ENCODE results near the gene S1PR4.
"Not testable (repeated sequence)": the region's sequence is repeated elsewhere in the genome, so short reads cannot be mapped to it uniquely, and the experiment has no call there.

S1PR4 gene

DNA sequence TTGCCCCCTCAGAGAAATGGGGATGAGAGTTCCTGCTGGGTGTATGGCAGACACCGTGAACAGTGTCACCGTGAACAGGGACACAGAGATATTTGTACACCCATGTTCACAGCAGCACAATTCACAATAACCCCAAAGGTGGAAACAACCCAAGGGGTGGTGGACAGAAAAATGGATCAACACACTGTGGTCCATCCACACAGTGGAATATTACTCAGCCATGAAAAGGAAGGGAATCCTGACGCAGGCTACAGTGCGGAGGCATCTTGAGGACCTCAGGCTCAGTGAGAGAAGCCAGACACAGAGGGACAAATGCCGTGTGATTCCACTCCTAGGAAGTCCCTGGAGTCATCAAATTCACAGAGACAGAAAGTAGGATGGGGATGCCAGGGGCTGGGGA, 38.3 kb downstream of the S1PR4 start:
- POLR2A ChIA-PET (ENCODE audit: low non-redundant PET), result no interaction called here
- TF ChIP-seq, protein P1, sequence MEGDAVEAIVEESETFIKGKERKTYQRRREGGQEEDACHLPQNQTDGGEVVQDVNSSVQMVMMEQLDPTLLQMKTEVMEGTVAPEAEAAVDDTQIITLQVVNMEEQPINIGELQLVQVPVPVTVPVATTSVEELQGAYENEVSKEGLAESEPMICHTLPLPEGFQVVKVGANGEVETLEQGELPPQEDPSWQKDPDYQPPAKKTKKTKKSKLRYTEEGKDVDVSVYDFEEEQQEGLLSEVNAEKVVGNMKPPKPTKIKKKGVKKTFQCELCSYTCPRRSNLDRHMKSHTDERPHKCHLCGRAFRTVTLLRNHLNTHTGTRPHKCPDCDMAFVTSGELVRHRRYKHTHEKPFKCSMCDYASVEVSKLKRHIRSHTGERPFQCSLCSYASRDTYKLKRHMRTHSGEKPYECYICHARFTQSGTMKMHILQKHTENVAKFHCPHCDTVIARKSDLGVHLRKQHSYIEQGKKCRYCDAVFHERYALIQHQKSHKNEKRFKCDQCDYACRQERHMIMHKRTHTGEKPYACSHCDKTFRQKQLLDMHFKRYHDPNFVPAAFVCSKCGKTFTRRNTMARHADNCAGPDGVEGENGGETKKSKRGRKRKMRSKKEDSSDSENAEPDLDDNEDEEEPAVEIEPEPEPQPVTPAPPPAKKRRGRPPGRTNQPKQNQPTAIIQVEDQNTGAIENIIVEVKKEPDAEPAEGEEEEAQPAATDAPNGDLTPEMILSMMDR (conservative IDR thresholded peaks at IDR 0.05; ENCODE audit: low read depth), result no peak
- CTCF ChIA-PET, result no interaction called here
- no peak overlapping the region for H3K27ac ChIP-seq
- DNase-seq (ENCODE audit: low spot score), result no peak

DNA sequence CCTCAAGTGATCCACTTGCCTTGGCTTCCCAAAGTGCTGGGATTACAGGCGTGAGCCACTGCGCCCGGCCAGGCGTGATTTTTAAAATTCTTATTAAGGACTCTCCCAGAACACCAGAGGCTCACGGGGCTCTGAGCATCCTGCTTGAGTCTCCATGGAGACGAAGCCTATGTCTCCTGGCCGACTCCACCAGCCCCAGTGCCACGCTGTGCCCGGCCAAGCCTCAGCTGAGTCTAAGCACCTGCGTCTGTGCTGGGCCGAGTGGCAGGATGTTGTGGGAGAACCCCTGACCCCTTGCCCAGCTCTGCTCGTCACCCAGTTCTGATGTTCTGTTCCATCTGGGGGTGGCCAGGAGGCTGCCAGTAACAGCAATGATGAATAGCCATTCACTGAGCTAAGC, 42.0 kb downstream of the S1PR4 start:
- no peak for DNase-seq (ENCODE audit: low spot score)
- ChIA-PET CTCF (interaction anchor here (0.5 kb wide), 1 partner anchor 189 kb away, joined by 3 read pairs; no protein-coding TSS in a partner anchor), POLR2A (ENCODE audit: low non-redundant PET) (no interaction called here)
- H3K27ac ChIP-seq, result no peak overlapping the region
- TF ChIP-seq, protein P1 (conservative IDR thresholded peaks at IDR 0.05; ENCODE audit: low read depth), result no peak

DNA sequence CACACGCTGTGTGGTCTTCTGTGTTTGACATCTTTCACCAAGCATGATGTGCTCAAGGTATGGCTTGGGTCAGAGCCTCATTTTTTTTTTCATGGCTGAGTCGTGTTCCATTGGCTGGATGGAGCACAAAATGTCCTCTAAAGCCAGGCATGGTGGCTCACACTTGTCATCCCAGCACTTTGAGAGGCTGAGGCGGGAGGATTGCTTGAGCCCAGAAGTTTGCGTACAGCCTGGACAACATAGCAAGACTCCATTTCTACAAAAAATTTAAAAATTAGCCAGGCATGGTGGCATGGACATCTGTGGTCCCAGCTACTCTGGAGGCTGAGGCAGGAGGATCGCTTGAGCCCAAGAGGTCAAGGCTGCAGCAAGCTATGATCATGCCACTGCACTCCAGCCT, 43.0 kb downstream of the S1PR4 start:
- CTCF ChIA-PET; H3K27ac ChIP-seq; DNase-seq (ENCODE audit: low spot score); POLR2A ChIA-PET (ENCODE audit: low non-redundant PET): not testable (repeated sequence)

DNA sequence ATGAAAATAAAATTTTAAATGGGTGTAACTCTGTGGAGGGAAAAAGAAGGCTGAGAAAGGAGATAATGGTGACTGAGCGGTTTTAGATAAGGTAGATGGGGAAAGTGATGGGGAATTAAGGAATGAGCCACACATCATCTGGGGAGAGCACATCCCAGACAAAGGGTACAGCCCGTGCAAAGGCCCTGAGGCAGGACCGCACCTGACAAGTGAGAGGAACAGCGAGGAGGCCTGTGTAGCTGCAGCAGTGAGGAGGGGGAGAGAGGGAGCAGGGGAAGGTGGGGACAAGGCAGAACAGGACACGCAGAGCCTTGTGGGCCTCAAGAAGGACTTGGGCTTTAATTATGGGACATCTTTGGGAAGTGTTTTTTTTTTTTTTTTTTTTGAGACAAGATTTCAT, 44.1 kb downstream of the S1PR4 start:
- H3K27ac ChIP-seq, result no peak overlapping the region
- ChIA-PET CTCF (interaction anchor here (0.5 kb wide), 1 partner anchor 47 kb away, joined by 4 read pairs; no protein-coding TSS in a partner anchor), POLR2A (ENCODE audit: low non-redundant PET) (no interaction called here)
- TF ChIP-seq, protein P1 (conservative IDR thresholded peaks at IDR 0.05; ENCODE audit: low read depth), result no peak
- DNase-seq (ENCODE audit: low spot score), result no peak

DNA sequence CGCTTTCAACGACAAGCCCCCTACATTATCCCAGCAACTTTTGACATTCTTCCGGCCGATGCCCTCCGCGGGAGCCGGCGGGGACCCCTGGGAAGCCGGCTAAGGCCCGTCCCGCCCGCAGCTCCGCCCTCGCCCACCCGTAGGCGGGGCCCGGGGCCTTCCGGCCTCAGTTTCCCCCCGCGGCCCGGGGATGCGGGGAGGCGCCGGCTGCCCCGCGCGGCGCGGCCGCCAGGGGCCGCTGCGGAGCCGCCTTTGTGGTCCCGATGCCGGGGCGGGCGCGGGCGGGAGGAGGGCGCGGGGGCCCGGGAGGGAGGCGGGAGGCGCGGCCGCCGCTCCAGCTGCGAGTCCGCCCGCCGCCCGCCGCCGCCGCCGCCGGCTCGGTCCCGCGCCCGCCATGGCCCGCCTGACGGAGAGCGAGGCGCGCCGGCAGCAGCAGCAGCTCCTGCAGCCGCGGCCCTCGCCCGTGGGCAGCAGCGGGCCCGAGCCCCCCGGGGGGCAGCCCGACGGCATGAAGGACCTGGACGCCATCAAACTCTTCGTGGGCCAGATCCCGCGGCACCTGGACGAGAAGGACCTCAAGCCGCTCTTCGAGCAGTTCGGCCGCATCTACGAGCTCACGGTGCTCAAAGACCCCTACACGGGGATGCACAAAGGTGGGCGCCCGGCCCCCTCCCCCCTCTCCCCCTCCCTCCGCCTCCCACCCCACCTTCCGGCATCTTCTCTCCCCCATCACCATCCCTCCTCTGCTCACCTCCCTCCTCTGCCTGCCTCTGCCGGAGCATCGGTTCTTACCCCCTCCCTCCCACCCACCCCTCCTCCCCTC, 46.0 kb downstream of the S1PR4 start, which contains the start of gene CELF5:
Gene CELF5, plus strand, starts transcription at position 316 of the 823 bp plus-strand sequence. Its CDS starts 79 bp downstream, at position 395.
- peak; percentile 65 for DNase-seq (ENCODE audit: low spot score)
- H3K27ac ChIP-seq, result no peak within 1 kb of the TSS
- TF ChIP-seq, protein P1 (conservative IDR thresholded peaks at IDR 0.05; ENCODE audit: low read depth), result peak; percentile 90
- CTCF ChIA-PET, result interaction anchor here (0.7 to 1.2 kb wide), 4 partner anchors 9 to 80 kb away, joined by 3 read pairs; no protein-coding TSS in a partner anchor
- POLR2A ChIA-PET (ENCODE audit: low non-redundant PET), result no interaction called here

DNA sequence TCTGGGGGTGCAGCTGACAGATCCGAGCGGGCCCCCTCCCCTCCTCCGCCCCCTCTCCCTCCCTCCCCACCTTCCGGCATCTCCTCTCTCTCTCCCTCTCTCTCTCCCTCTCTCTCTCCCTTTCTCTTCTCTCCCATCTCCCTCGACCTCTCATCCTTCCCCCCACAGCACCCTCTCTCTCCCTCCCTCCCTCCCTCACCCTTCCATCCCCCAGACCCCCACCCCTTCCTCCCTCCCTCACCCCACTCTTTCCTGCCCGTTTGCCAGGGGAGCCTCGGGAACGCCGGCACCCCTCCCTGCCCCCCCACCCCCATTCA, 46.6 kb downstream of the S1PR4 start:
- DNase-seq (ENCODE audit: low spot score), result no peak
- ChIA-PET CTCF (interaction anchor here (1.2 kb wide), 1 partner anchor 33 kb away, joined by 3 read pairs; no protein-coding TSS in a partner anchor), POLR2A (ENCODE audit: low non-redundant PET) (no interaction called here)
- TF ChIP-seq, protein P1 (conservative IDR thresholded peaks at IDR 0.05; ENCODE audit: low read depth), result no peak
- no peak overlapping the region for H3K27ac ChIP-seq

DNA sequence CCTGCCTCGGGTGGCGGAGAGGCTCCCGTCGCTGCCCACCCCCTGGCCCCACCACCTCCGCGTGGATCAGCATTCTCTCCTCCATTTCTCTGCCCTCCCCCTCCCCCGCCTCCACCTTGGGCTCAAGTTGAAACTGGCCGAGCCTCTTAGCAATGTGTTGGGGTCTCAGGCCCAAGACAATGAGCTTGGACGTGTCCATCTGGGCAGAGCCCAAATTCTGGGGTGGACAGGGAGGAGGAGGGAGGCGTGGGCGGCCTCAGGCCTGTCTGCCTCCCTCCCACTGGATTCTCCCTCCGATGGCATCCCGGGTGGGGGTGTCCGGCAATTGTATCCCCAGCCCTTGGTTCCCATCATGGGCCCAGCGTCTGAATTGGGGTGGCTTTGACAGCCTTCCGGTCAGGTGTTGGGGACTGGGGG, 47.1 kb downstream of the S1PR4 start:
- H3K27ac ChIP-seq, result no peak overlapping the region
- no peak for DNase-seq (ENCODE audit: low spot score)
- TF ChIP-seq, protein P1 (conservative IDR thresholded peaks at IDR 0.05; ENCODE audit: low read depth), result no peak
- POLR2A ChIA-PET (ENCODE audit: low non-redundant PET), result no interaction called here
- CTCF ChIA-PET, result interaction anchor here (0.7 kb wide), 1 partner anchor 128 kb away, joined by 3 read pairs; no protein-coding TSS in a partner anchor
